GM12878 (cell line): Measurements from ENCODE around the gene TOMM5. TPM values are rescaled to one million over a fixed set of nuclear protein-coding genes. Genes with fewer than 3 reads are reported as not detected.

Experiments used
- ATAC-seq: fragments of 200-7000 bp; cut with Tn5 transposase; 3 replicates; pipeline ENCODE4 v1.9.1; 2020; ENCODE audit warnings: mild to moderate bottlenecking, moderate library complexity
- BruUV-seq: library from RNA; stranded (reverse); fragments of 400-500 nt; replicated peaks from 2 replicates; lab custom pipeline; 2021; lab: Mats Ljungman, UMichigan
- CTCF ChIA-PET: fragments of 300-600 bp; sonication (Branson Sonifier 250); formaldehyde crosslinking; extraction: SDS; loops from one replicate; lab custom pipeline; 2021; ENCODE audit warnings: inconsistent platforms; lab: Yijun Ruan, JAX
- POLR2A ChIA-PET: fragments of 350-600 bp; formaldehyde crosslinking; extraction: SDS; loops from one replicate; lab custom pipeline; 2021; ENCODE audit warnings: inconsistent platforms; lab: Charles Lee
- RAD21 ChIA-PET: fragments of 300-600 bp; sonication (Branson Sonifier 250); formaldehyde crosslinking; loops from one replicate; lab custom pipeline; 2023; ENCODE audit warnings: antibody characterized with exemption; ENCODE audit not compliant: unreplicated experiment; lab: Charles Lee
- SMC1A ChIA-PET: fragments of 300-600 bp; sonication (Branson Sonifier 250); formaldehyde crosslinking; loops from one replicate; lab custom pipeline; 2023; ENCODE audit not compliant: unreplicated experiment, uncharacterized antibody; lab: Charles Lee
- DNase-seq: peaks from one replicate; pipeline ENCODE4 v3.0.0-alpha.2; 2011; ENCODE audit warnings: low read depth, low spot score
- FAIRE-seq: peaks from 3 replicates; lab custom pipeline; 2011; peaks lifted over from hg19 to GRCh38; lab: Jason Lieb, UNC
- H2AFZ ChIP-seq: 2 replicates; pipeline ENCODE4 v1.6.0; 2011; ENCODE audit warnings: low read depth, low read length, control low read depth; ENCODE audit not compliant: control insufficient read depth
- H3K27ac ChIP-seq: 2 replicates; pipeline ENCODE4 v1.5.1; 2011; ENCODE audit warnings: control low read depth; ENCODE audit not compliant: control insufficient read depth, insufficient read depth
- H3K27me3 ChIP-seq, 2 experiments: replicated peaks in 1 of 2; 2 replicates each; pipeline versions ENCODE4 v1.6.0 to v1.6.1; 2011; ENCODE audit warnings: low read length in 1 of 2; ENCODE audit not compliant: control insufficient read depth in 2 of 2, insufficient read depth in 2 of 2
- H3K36me3 ChIP-seq, 2 experiments: 2 replicates each; pipeline ENCODE4 v1.5.1; 2011; ENCODE audit warnings: low read length in 1 of 2; ENCODE audit not compliant: control insufficient read depth in 2 of 2, insufficient read depth in 2 of 2
- H3K4me1 ChIP-seq: 2 replicates; pipeline ENCODE4 v1.6.1; 2011; ENCODE audit warnings: mild to moderate bottlenecking, low read length, moderate library complexity, mixed read lengths; ENCODE audit not compliant: control insufficient read depth, insufficient read depth
- H3K4me2 ChIP-seq: 2 replicates; pipeline ENCODE4 v1.6.0; 2011; ENCODE audit warnings: control low read depth; ENCODE audit not compliant: control insufficient read depth, insufficient read depth
- H3K4me3 ChIP-seq: fragments of 200-600 bp; sonication (generic); 2 replicates; pipeline ENCODE4 v1.5.1; 2016
- H3K79me2 ChIP-seq: 2 replicates; pipeline ENCODE4 v1.6.0; 2011; ENCODE audit warnings: low read length; ENCODE audit not compliant: control insufficient read depth, insufficient read depth
- H3K9ac ChIP-seq: 2 replicates; pipeline ENCODE4 v1.8.0; 2011; ENCODE audit warnings: low read length, control low read depth, mixed read lengths; ENCODE audit not compliant: control insufficient read depth, insufficient read depth
- H3K9me3 ChIP-seq: replicated peaks from 3 replicates; pipeline ENCODE4 v1.5.1; 2011; ENCODE audit warnings: mild to moderate bottlenecking, low read length; ENCODE audit not compliant: control insufficient read depth, insufficient read depth
- H4K20me1 ChIP-seq: 2 replicates; pipeline ENCODE4 v1.6.0; 2011; ENCODE audit not compliant: control insufficient read depth, insufficient read depth
- BACH1 ChIP-seq: fragments of 450-650 bp; IDR thresholded peaks from 2 replicates; pipeline ENCODE4 v1.6.1; 2017; ENCODE audit warnings: mild to moderate bottlenecking, borderline replicate concordance
- BRCA1 ChIP-seq: IDR thresholded peaks from 2 replicates; pipeline ENCODE4 v1.6.1; 2011; ENCODE audit warnings: low read depth, low read length, improper control_type of control experiment
- CBX3 ChIP-seq: fragments of 200-600 bp; sonication (generic); IDR thresholded peaks from 2 replicates; pipeline ENCODE4 v1.6.1; 2016; ENCODE audit warnings: low read depth, borderline replicate concordance
- CEBPB ChIP-seq, 2 experiments: fragments of 150-350 bp in 1 of 2; IDR thresholded peaks; 2 replicates each; pipeline ENCODE4 v1.6.1; 2012 to 2014; ENCODE audit warnings: low read depth in 2 of 2, low read length in 2 of 2, borderline replicate concordance in 1 of 2, inconsistent platforms in 1 of 2
- CHD2 ChIP-seq: IDR thresholded peaks from 2 replicates; pipeline ENCODE4 v1.6.1; 2011; ENCODE audit warnings: low read depth, low read length, improper control_type of control experiment, borderline replicate concordance
- CREB1 ChIP-seq: IDR thresholded peaks from 2 replicates; pipeline ENCODE4 v1.6.1; 2012; ENCODE audit warnings: low read depth, mild to moderate bottlenecking, inconsistent platforms
- DPF2 ChIP-seq: fragments of 450-650 bp; IDR thresholded peaks from 2 replicates; pipeline ENCODE4 v1.6.1; 2017; ENCODE audit warnings: mild to moderate bottlenecking
- ESRRA ChIP-seq: IDR thresholded peaks from 2 replicates; pipeline ENCODE4 v1.6.1; 2012; ENCODE audit warnings: mild to moderate bottlenecking, low read length, improper control_type of control experiment
- EZH2 ChIP-seq: IDR thresholded peaks from 2 replicates; pipeline ENCODE4 v1.6.1; 2012; ENCODE audit warnings: low read depth, mild to moderate bottlenecking, control low read depth, inconsistent platforms, low read length, borderline replicate concordance; ENCODE audit not compliant: control insufficient read depth
- IRF4 ChIP-seq: IDR thresholded peaks from 2 replicates; pipeline ENCODE4 v1.6.1; 2011; ENCODE audit warnings: low read depth, low read length
- JUNB ChIP-seq: IDR thresholded peaks from 2 replicates; pipeline ENCODE4 v1.6.1; 2016; ENCODE audit warnings: antibody characterized with exemption, mild to moderate bottlenecking
- MEF2A ChIP-seq: IDR thresholded peaks from 2 replicates; pipeline ENCODE4 v1.6.1; 2011; ENCODE audit warnings: low read depth, mild to moderate bottlenecking, low read length, moderate library complexity; ENCODE audit not compliant: insufficient read depth
- MTA3 ChIP-seq: IDR thresholded peaks from 2 replicates; pipeline ENCODE4 v1.6.1; 2012; ENCODE audit warnings: low read length, inconsistent platforms, borderline replicate concordance
- NFYB ChIP-seq: IDR thresholded peaks from 2 replicates; pipeline ENCODE4 v1.6.1; 2011; ENCODE audit warnings: low read depth, mild to moderate bottlenecking, low read length, improper control_type of control experiment, moderate library complexity; ENCODE audit not compliant: insufficient read depth
- RUNX3 ChIP-seq: IDR thresholded peaks from 2 replicates; pipeline ENCODE4 v1.6.1; 2012; ENCODE audit warnings: low read length, inconsistent platforms
- SMAD1 ChIP-seq: fragments of 450-650 bp; IDR thresholded peaks from 2 replicates; pipeline ENCODE4 v1.6.1; 2018; ENCODE audit warnings: mild to moderate bottlenecking, low read depth; ENCODE audit not compliant: partially characterized antibody
- SMC3 ChIP-seq: IDR thresholded peaks from 2 replicates; pipeline ENCODE4 v1.6.1; 2011; ENCODE audit warnings: low read length, improper control_type of control experiment, borderline replicate concordance
- SP1 ChIP-seq: IDR thresholded peaks from one replicate; pipeline ENCODE4 v1.6.1; 2011; ENCODE audit warnings: low read depth, low read length
- SREBF2 ChIP-seq: IDR thresholded peaks from 2 replicates; pipeline ENCODE4 v1.6.1; 2012; ENCODE audit warnings: mild to moderate bottlenecking, low read length
- STAT1 ChIP-seq: fragments of 450-650 bp; conservative IDR thresholded peaks from 2 replicates; pipeline ENCODE4 v1.6.1; 2014; ENCODE audit warnings: antibody characterized with exemption, mild to moderate bottlenecking
- TCF12 ChIP-seq: IDR thresholded peaks from 2 replicates; pipeline ENCODE4 v1.6.1; 2011; ENCODE audit warnings: low read depth, mild to moderate bottlenecking, low read length
- TCF3 ChIP-seq: IDR thresholded peaks from 2 replicates; pipeline ENCODE4 v1.6.1; 2012; ENCODE audit warnings: low read depth, mild to moderate bottlenecking, low read length, borderline replicate concordance; ENCODE audit not compliant: insufficient read depth
- YBX1 ChIP-seq: fragments of 450-650 bp; IDR thresholded peaks from 2 replicates; pipeline ENCODE4 v1.6.1; 2016; ENCODE audit warnings: antibody characterized with exemption
- WGBS: methylation state at CpG from one replicate; pipeline ENCODE4 v1.1.6; 2016; ENCODE audit warnings: low lambda C conversion rate; ENCODE audit not compliant: insufficient replicate concordance, insufficient coverage; ENCODE audit errors: missing lambda C conversion rate; 5-methylcytosine and 5-hydroxymethylcytosine counted together
- in situ Hi-C: fragments of 300-500 bp; cut with MboI; formaldehyde crosslinking; loops from 9 replicates; pipeline ENCODE4 v1.14.3; 2018; ENCODE audit warnings: mixed read lengths
- intact Hi-C: fragments of 100-400 bp; cut with micrococcal nuclease; formaldehyde crosslinking; loops from one replicate; pipeline ENCODE4 v1.14.2; 2022; ENCODE audit not compliant: unreplicated experiment
- polyA plus RNA-seq, 11 experiments: library from polyadenylated mRNA; depleted of rRNA in 4 of 11; unstranded in 6 of 11; stranded (reverse) in 5 of 11; fragments of >200 nt; fragmentation: Nextera tagmentation in 4 of 11; fragmentation: Illumina TruSeq in 1 of 11; extraction: Ambion mirVana in 4 of 11; extraction: Trizol in 1 of 11; gene quantifications; 1 replicate in 1 of 11; 2 replicates in 10 of 11; pipeline versions ENCODE4 v1.2.1 to v1.2.3, GENCODE V29; 2011 to 2016; ENCODE audit warnings: inconsistent platforms in 2 of 11, missing spikeins in 2 of 11, low read depth in 1 of 11
- total RNA-seq, 4 experiments: library from RNA; depleted of rRNA in 3 of 4; stranded (reverse); fragments of >200 nt in 3 of 4; fragmentation: Illumina TruSeq in 1 of 4; extraction: Trizol in 1 of 4; gene quantifications; 2 replicates each; pipeline versions ENCODE4 v1.2.1 to v1.2.3, GENCODE V29; 2013 to 2021
- TF ChIP-seq, protein P1 (sequence below): fragments of 450-650 bp; IDR thresholded peaks from 2 replicates; pipeline ENCODE4 v1.6.1; 2017; ENCODE audit warnings: low read depth, mild to moderate bottlenecking, moderate library complexity

TOMM5 gene
- total and polyA plus RNA-seq, 10 of the 15 experiments (the other 5 are each of a cell fraction or from before 2014, with no cell fraction given): 152 to 1,143 (median 351) TPM

DNA sequence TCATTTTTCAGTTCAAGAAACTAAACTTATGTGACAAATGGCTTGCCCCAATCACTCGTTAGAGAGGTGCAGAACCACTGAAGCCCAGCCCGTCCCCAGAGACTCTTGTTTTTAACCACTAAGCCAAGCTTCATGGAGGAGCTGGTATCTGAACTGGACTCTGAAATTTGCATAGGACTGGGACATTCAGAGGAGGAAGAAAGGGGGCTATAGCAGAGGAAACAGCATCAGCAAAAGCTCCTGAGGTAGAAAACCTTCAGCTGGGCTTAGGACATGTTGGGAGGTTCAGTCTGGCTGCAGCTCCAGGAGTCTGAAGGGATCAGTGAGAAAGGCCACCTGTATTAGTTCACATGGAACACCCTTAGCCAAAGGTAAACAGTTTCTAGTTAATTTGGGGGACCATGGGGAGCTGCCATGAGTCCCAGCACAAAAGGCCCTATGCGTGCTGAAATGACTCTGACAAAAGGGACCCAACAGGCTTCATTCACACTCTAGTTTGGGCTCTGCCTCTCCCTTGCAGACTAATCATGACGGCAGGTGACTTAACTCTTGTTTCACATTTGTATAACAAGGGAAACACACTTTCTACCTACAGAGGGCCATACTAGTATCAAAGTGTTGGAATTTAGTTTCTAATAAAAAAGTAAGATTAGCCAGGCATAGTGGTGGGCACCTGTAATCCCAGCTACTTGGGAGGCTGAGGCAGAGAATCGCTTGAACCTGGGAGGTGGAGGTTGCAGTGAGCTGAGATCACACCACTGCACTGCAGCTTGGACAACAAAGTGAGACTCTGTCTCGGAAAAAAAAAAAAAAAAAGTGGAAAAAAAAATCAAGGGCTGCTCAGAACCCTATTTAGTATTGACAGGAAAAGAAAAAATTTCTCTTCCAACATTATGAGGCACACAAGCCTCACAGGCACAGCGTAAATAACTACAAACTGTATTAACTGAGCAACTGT, 26.5 kb downstream of the TOMM5 start:
- Histone ChIP-seq H3K27me3 (no peaks in the 10 kb centered on the region), H3K27ac (peak overlapping the region; percentile 95), H3K4me3 (peak overlapping the region; percentile 57), H3K36me3 (no peaks in the 10 kb centered on the region), H3K9ac (peak overlapping the region; percentile 68), H2AFZ (peak overlapping the region; percentile 52), H3K4me1 (peaks cover 53% of the 10 kb centered on the region), H4K20me1 (no peaks in the 10 kb centered on the region), H3K9me3 (peaks cover 18% of the 10 kb centered on the region; the same call in 2 of the 3 replicates), H3K4me2 (peak overlapping the region; percentile 95), H3K79me2 (peaks cover 16% of the 10 kb centered on the region)
- BruUV-seq: no TSS peak
- ATAC-seq (peak; percentile 84), FAIRE-seq (peak; percentile 64), DNase-seq (peak; percentile 77)
- ChIA-PET CTCF (interaction anchor here (0.6 to 3.7 kb wide), 6 partner anchors 9 to 69 kb away, joined by 3 to 18 read pairs (median 6); partner anchors contain the start of gene FBXO10), SMC1A (interaction anchor here (0.8 to 3.4 kb wide), 8 partner anchors 9 to 79 kb away, joined by 3 to 26 read pairs (median 4); partner anchors contain the start of genes FBXO10 and TOMM5), RAD21 (interaction anchor here (0.7 to 2.5 kb wide), 9 partner anchors 10 to 1721 kb away, joined by 3 to 20 read pairs (median 3); partner anchors contain the start of genes FBXO10, POLR1E and TOMM5), POLR2A (interaction anchor here (0.6 to 2.6 kb wide), 10 partner anchors 9 to 357 kb away, joined by 3 to 21 read pairs (median 4); partner anchors contain the start of genes FBXO10, POLR1E and TOMM5)
- in situ Hi-C loops: no loop called here
- 0% methylated on average over 6 of the region's 7 CpGs for WGBS
- intact Hi-C loops: loop anchor here (1.0 to 5.0 kb wide), 2 partner anchors 34 to 157 kb away; no protein-coding TSS in a partner anchor
- no peak for TF ChIP-seq ESRRA
- no peak for TF ChIP-seq YBX1
- TF ChIP-seq, protein P1, sequence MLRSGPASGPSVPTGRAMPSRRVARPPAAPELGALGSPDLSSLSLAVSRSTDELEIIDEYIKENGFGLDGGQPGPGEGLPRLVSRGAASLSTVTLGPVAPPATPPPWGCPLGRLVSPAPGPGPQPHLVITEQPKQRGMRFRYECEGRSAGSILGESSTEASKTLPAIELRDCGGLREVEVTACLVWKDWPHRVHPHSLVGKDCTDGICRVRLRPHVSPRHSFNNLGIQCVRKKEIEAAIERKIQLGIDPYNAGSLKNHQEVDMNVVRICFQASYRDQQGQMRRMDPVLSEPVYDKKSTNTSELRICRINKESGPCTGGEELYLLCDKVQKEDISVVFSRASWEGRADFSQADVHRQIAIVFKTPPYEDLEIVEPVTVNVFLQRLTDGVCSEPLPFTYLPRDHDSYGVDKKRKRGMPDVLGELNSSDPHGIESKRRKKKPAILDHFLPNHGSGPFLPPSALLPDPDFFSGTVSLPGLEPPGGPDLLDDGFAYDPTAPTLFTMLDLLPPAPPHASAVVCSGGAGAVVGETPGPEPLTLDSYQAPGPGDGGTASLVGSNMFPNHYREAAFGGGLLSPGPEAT: no peak
- no peak for TF ChIP-seq DPF2
- TF ChIP-seq SMC3: no peak
- no peak for TF ChIP-seq IRF4
- TF ChIP-seq JUNB: 0 out of 2 replicates have a peak, but pooled peaks have one; percentile 36
- TF ChIP-seq TCF12: 0 out of 2 replicates have a peak, but pooled peaks have one; percentile 13
- TF ChIP-seq BRCA1: no peak
- no peak for TF ChIP-seq SMAD1
- no peak for TF ChIP-seq BACH1
- no peak for TF ChIP-seq STAT1
- TF ChIP-seq CREB1: no peak
- peak; percentile 8 for TF ChIP-seq SP1
- TF ChIP-seq CEBPB (IDR thresholded peaks at IDR 0.05; ENCODE audit: borderline replicate concordance in 1 of 2, low read depth in 2 of 2, low read length in 2 of 2): no peak
- no peak for TF ChIP-seq CHD2
- TF ChIP-seq MEF2A: no peak
- TF ChIP-seq EZH2: no peak
- TF ChIP-seq SREBF2: no peak
- peak; percentile 90 for TF ChIP-seq RUNX3
- TF ChIP-seq MTA3: peak; percentile 63
- no peak for TF ChIP-seq CBX3
- TF ChIP-seq NFYB: peak; percentile 52; the same call in 1 of the 2 replicates
- no peak for TF ChIP-seq TCF3
